HepG2 (cell line): ENCODE results near the gene MBOAT7. TPM values are rescaled to one million over a fixed set of nuclear protein-coding genes. Genes with fewer than 3 reads are reported as not detected.
"Not testable (repeated sequence)": the region's sequence is repeated elsewhere in the genome, so short reads cannot be mapped to it uniquely, and the experiment has no call there.

Source experiments
- ATAC-seq: fragments of 200-7000 bp; cut with Tn5 transposase; 3 replicates; pipeline ENCODE4 v1.9.1; 2020; ENCODE audit warnings: mild to moderate bottlenecking, moderate library complexity
- BruUV-seq: library from RNA; stranded (reverse); fragments of 400-500 nt; replicated peaks from 2 replicates; lab custom pipeline; 2021; lab: Mats Ljungman, UMichigan
- CTCF ChIA-PET: fragments of 300-600 bp; formaldehyde crosslinking; extraction: SDS; loops from one replicate; lab custom pipeline; 2021; ENCODE audit warnings: low total read pairs, inconsistent platforms, low intra/inter-chr PET ratio; lab: Yijun Ruan, JAX
- POLR2A ChIA-PET: fragments of 350-600 bp; sonication (Branson Sonifier 250); formaldehyde crosslinking; loops from one replicate; lab custom pipeline; 2020; ENCODE audit warnings: antibody characterized with exemption, inconsistent platforms; lab: Yijun Ruan, JAX
- DNase-seq: peaks from one replicate; pipeline ENCODE4 v3.0.0-alpha.2; 2015; ENCODE audit warnings: low spot score
- FAIRE-seq: peaks from 3 replicates; lab custom pipeline; 2011; peaks lifted over from hg19 to GRCh38; lab: Jason Lieb, UNC
- H2AFZ ChIP-seq: one replicate; pipeline ENCODE4 v1.6.1; 2011; ENCODE audit warnings: low read length, inconsistent platforms
- H3K27ac ChIP-seq: fragments of 300-600 bp; 3 replicates; pipeline ENCODE4 v1.8.0; 2011; ENCODE audit warnings: mixed run types, mild to moderate bottlenecking, mixed read lengths, low read length, inconsistent platforms; ENCODE audit not compliant: insufficient read depth; ENCODE audit errors: extremely low read length
- H3K27me3 ChIP-seq, 2 experiments: fragments of 200-600 bp in 1 of 2; 2 replicates in 1 of 2; 3 replicates in 1 of 2; pipeline versions ENCODE4 v1.6.0 to v1.8.0; 2011; ENCODE audit warnings: low read length in 2 of 2, mild to moderate bottlenecking in 2 of 2, moderate library complexity in 2 of 2, inconsistent platforms in 1 of 2; ENCODE audit not compliant: insufficient read depth in 2 of 2, control insufficient read depth in 1 of 2
- H3K36me3 ChIP-seq, 2 experiments: fragments of 200-600 bp in 1 of 2; replicated peaks in 1 of 2; 2 replicates in 1 of 2; 3 replicates in 1 of 2; pipeline versions ENCODE4 v1.5.1 to v1.8.0; 2011; ENCODE audit warnings: low read length in 2 of 2, inconsistent platforms in 1 of 2; ENCODE audit not compliant: insufficient read depth in 2 of 2, control insufficient read depth in 1 of 2
- H3K4me1 ChIP-seq: 2 replicates; pipeline ENCODE4 v1.5.1; 2012; ENCODE audit warnings: low read length, inconsistent platforms; ENCODE audit not compliant: insufficient read depth
- H3K4me2 ChIP-seq: 2 replicates; pipeline ENCODE4 v1.6.0; 2011; ENCODE audit warnings: low read depth, low read length, inconsistent platforms
- H3K4me3 ChIP-seq, 3 experiments: fragments of 200-600 bp in 1 of 3; sonication (generic), shearing (Covaris generic) in 1 of 3; replicated peaks in 1 of 3; 2 replicates each; pipeline ENCODE4 v1.5.1; 2011 to 2016; ENCODE audit warnings: low read length in 3 of 3, inconsistent platforms in 2 of 3, low read depth in 2 of 3, mild to moderate bottlenecking in 2 of 3, control low read depth in 1 of 3, mixed read lengths in 1 of 3; ENCODE audit not compliant: insufficient read depth in 1 of 3
- H3K79me2 ChIP-seq: one replicate; pipeline ENCODE4 v1.6.1; 2011; ENCODE audit warnings: low read length, inconsistent platforms; ENCODE audit not compliant: insufficient read depth
- H3K9ac ChIP-seq: 2 replicates; pipeline ENCODE4 v1.6.0; 2011; ENCODE audit warnings: mild to moderate bottlenecking, low read depth, low read length, inconsistent platforms; ENCODE audit not compliant: insufficient read depth
- H3K9me3 ChIP-seq: 2 replicates; pipeline ENCODE4 v1.5.1; 2012; ENCODE audit warnings: mild to moderate bottlenecking, low read length
- H4K20me1 ChIP-seq: 2 replicates; pipeline ENCODE4 v1.6.0; 2011; ENCODE audit warnings: inconsistent platforms, mild to moderate bottlenecking, low read length, moderate library complexity; ENCODE audit not compliant: insufficient read depth
- AGO2 ChIP-seq: fragments of 200-400 bp; formaldehyde crosslinking; optimal IDR thresholded peaks from 2 replicates; pipeline ENCODE3; 2017; ENCODE audit warnings: mild to moderate bottlenecking, low read depth, low read length, moderate library complexity
- ASH2L ChIP-seq: fragments of 300-600, 200-600 bp; sonication (generic); IDR thresholded peaks from 2 replicates; pipeline ENCODE4 v1.7.0; 2017; ENCODE audit warnings: low read depth, mild to moderate bottlenecking, moderate library complexity, mixed read lengths, low read length; ENCODE audit not compliant: insufficient read length
- FIP1L1 ChIP-seq: fragments of 200-400 bp; formaldehyde crosslinking; IDR thresholded peaks from 2 replicates; pipeline ENCODE4 v1.6.1; 2018; ENCODE audit warnings: low read depth, mild to moderate bottlenecking, low read length, moderate library complexity, borderline replicate concordance; ENCODE audit not compliant: insufficient read depth
- RBFOX2 ChIP-seq: fragments of 200-400 bp; formaldehyde crosslinking; IDR thresholded peaks from 2 replicates; pipeline ENCODE4 v1.6.1; 2017; ENCODE audit warnings: low read depth, mild to moderate bottlenecking, low read length
- RXRA ChIP-seq: sonication (generic); formaldehyde crosslinking; IDR thresholded peaks from 2 replicates; pipeline ENCODE4 v1.5.1; 2020; ENCODE audit warnings: missing genetic modification reagents
- ZC3H13 ChIP-seq: sonication (generic); formaldehyde crosslinking; IDR thresholded peaks from 2 replicates; pipeline ENCODE4 v1.8.1; 2023; ENCODE audit warnings: mild to moderate bottlenecking, missing genetic modification reagents, moderate library complexity
- ZFP90 ChIP-seq: sonication (generic); formaldehyde crosslinking; IDR thresholded peaks from 2 replicates; pipeline ENCODE4 v1.8.0; 2022; ENCODE audit warnings: missing genetic modification reagents, mild to moderate bottlenecking, inconsistent platforms, borderline replicate concordance
- ZNF747 ChIP-seq: sonication (generic); formaldehyde crosslinking; IDR thresholded peaks from 2 replicates; pipeline ENCODE4 v1.8.1; 2023; ENCODE audit warnings: missing genetic modification reagents, mild to moderate bottlenecking, borderline replicate concordance
- ZNF784 ChIP-seq: sonication (generic); formaldehyde crosslinking; IDR thresholded peaks from 2 replicates; pipeline ENCODE4 v1.5.1; 2020; ENCODE audit warnings: missing genetic modification reagents, mild to moderate bottlenecking, borderline replicate concordance
- whole genome bisulfite sequencing: methylation state at CpG from one replicate; pipeline ENCODE4 v1.1.6; 2017; ENCODE audit warnings: low lambda C conversion rate; 5-methylcytosine and 5-hydroxymethylcytosine counted together
- in situ Hi-C: cut with HindIII; loops from 2 replicates; pipeline ENCODE4 v1.10.0; 2017; ENCODE audit warnings: low pct_unique_long_range_greater_than_20kb; ENCODE audit not compliant: extremely low pct_ligation_motif_present
- intact Hi-C: fragments of 100-400 bp; cut with micrococcal nuclease; formaldehyde crosslinking; loops from one replicate; pipeline ENCODE4 v1.10.0; 2022; ENCODE audit not compliant: unreplicated experiment
- polyA plus RNA-seq, 8 experiments: library from polyadenylated mRNA; depleted of rRNA in 3 of 8; stranded (reverse) in 7 of 8; unstranded in 1 of 8; fragments of >200 nt; fragmentation: Illumina TruSeq in 4 of 8; extraction: Trizol in 4 of 8; gene quantifications; 2 replicates each; pipeline versions ENCODE4 v1.2.1 to v1.2.3, GENCODE V29; 2011 to 2016; ENCODE audit warnings: low read depth in 4 of 8, missing spikeins in 1 of 8, mixed read lengths in 1 of 8; ENCODE audit not compliant: insufficient read depth in 1 of 8
- total RNA-seq, 5 experiments: library from RNA; depleted of rRNA; stranded (reverse); fragments of >200 nt; fragmentation: Illumina TruSeq; extraction: Trizol; gene quantifications; 2 replicates each; pipeline ENCODE4 v1.2.3, GENCODE V29; 2016; ENCODE audit warnings: low read depth in 1 of 5
- TF ChIP-seq, protein P1 (sequence below): IDR thresholded peaks from 2 replicates; pipeline ENCODE4 v1.6.1; 2016; ENCODE audit warnings: missing compliant biosample characterization, missing genetic modification reagents, borderline replicate concordance

MBOAT7 gene
- total and polyA plus RNA-seq, 2 of the 13 experiments (the other 11 are each of a cell fraction or from before 2014, with no cell fraction given): 22.2 to 25.5 TPM

DNA sequence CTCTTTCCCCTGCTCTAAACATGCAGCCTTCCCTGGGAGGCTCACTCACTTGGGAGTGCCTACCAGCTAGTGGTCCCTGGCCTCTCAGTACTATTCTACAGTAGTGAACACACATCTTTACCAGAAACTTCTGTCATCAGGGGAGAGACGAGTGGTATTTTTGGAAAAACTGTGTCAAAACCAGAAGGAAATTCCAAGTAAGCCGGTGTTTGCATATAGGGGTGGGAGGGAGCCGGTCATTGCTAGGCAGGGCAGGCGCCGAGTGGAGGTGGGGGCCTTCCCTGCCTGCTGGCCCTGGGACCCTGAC lies 18.2 kb upstream of the MBOAT7 start (continued):
- TF ChIP-seq, protein P1, sequence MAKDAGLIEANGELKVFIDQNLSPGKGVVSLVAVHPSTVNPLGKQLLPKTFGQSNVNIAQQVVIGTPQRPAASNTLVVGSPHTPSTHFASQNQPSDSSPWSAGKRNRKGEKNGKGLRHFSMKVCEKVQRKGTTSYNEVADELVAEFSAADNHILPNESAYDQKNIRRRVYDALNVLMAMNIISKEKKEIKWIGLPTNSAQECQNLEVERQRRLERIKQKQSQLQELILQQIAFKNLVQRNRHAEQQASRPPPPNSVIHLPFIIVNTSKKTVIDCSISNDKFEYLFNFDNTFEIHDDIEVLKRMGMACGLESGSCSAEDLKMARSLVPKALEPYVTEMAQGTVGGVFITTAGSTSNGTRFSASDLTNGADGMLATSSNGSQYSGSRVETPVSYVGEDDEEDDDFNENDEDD (CRISPR knock-in tag): no peak
- TF ChIP-seq RBFOX2 (peak; percentile 59), ASH2L (peak; percentile 18), RXRA (no peak), ZFP90 (CRISPR knock-in tag) (no peak), FIP1L1 (no peak), ZC3H13 (0 out of 2 replicates have a peak, but pooled peaks have one; percentile 3), ZNF784 (CRISPR knock-in tag) (no peak)

DNA sequence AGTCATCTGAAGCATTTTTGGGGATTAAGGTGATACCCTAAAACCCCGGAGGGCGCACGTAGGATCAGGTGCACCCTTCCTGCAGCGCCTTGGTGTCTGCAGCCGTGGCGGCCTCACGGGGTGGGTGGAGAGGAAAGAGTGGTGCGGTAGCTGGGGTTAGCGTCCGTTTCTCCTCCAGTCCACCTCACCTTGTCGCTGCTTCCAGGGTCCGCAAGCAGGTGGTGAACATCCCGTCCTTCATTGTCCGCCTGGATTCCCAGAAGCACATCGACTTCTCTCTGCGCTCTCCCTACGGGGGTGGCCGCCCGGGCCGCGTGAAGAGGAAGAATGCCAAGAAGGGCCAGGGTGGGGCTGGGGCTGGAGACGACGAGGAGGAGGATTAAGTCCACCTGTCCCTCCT lies 17.8 kb upstream of the MBOAT7 start:
- H3K9ac ChIP-seq, H3K27me3 ChIP-seq, intact Hi-C loops, FAIRE-seq, H2AFZ ChIP-seq, in situ Hi-C loops, ATAC-seq, H3K9me3 ChIP-seq, CTCF ChIA-PET, H3K27ac ChIP-seq, BruUV-seq, H3K4me3 ChIP-seq, DNase-seq, H3K4me2 ChIP-seq: not testable (repeated sequence)
- POLR2A ChIA-PET: interaction anchor here (1.3 to 8.7 kb wide), 4 partner anchors 9 to 70 kb away, joined by 4 to 306 read pairs (median 96); partner anchors contain the start of genes MBOAT7, RPS9 and TSEN34
- Histone ChIP-seq H3K4me1 (peaks cover 96% of the 10 kb centered on the region), H4K20me1 (peaks cover 70% of the 10 kb centered on the region), H3K79me2 (peaks cover 40% of the 10 kb centered on the region), H3K36me3 (peaks cover 20 to 58% of the 10 kb centered on the region in 2 experiments)
- WGBS: 93% methylated on average over 22 of the region's 23 CpGs
- peak; percentile 12; the same call in 1 of the 2 replicates for TF ChIP-seq ZC3H13
- peak; percentile 5; the same call in 1 of the 2 replicates for TF ChIP-seq ZNF747 (CRISPR knock-in tag)
- peak; percentile 5; the same call in 1 of the 2 replicates for TF ChIP-seq RBFOX2
- peak; percentile 60 for TF ChIP-seq AGO2
